RWPE2 (cell line): Measurements from ENCODE around the gene GCSAM.

Source experiments
- ATAC-seq: fragments of 200-7000 bp; cut with Tn5 transposase; 3 replicates; pipeline ENCODE4 v1.9.1; 2021; ENCODE audit warnings: low read depth
- DNase-seq: peaks from one replicate; pipeline ENCODE4 v3.0.0-alpha.2; 2020; ENCODE audit warnings: low spot score
- H3K27ac ChIP-seq: fragments of 450-650 bp; 2 replicates; pipeline ENCODE4 v1.5.1; 2017; ENCODE audit warnings: mild to moderate bottlenecking; ENCODE audit not compliant: poor library complexity, severe bottlenecking
- H3K27me3 ChIP-seq: fragments of 250-450 bp; sonication (Bioruptor Pico); 2 replicates; pipeline ENCODE4 v1.5.1; 2021; ENCODE audit warnings: mild to moderate bottlenecking, moderate library complexity; ENCODE audit not compliant: insufficient read depth, poor library complexity, severe bottlenecking
- H3K36me3 ChIP-seq: fragments of 250-450 bp; sonication (Bioruptor Pico); 2 replicates; pipeline ENCODE4 v1.5.1; 2020; ENCODE audit warnings: low read depth, mild to moderate bottlenecking, moderate library complexity
- H3K4me1 ChIP-seq: fragments of 250-450 bp; sonication (Bioruptor Pico); 2 replicates; pipeline ENCODE4 v1.5.1; 2021; ENCODE audit warnings: mild to moderate bottlenecking, moderate library complexity; ENCODE audit not compliant: insufficient read depth, poor library complexity, severe bottlenecking
- H3K4me3 ChIP-seq: fragments of 250-450 bp; sonication (Bioruptor Pico); 2 replicates; pipeline ENCODE4 v1.5.1; 2021; ENCODE audit warnings: mild to moderate bottlenecking, moderate library complexity; ENCODE audit not compliant: severe bottlenecking
- H3K9me3 ChIP-seq: fragments of 250-450 bp; sonication (Bioruptor Pico); 2 replicates; pipeline ENCODE4 v1.5.1; 2021; ENCODE audit warnings: mild to moderate bottlenecking, moderate library complexity; ENCODE audit not compliant: severe bottlenecking
- TF ChIP-seq, protein P1 (sequence below): fragments of 450-650 bp; IDR thresholded peaks from one replicate; pipeline ENCODE4 v1.5.1; 2017; ENCODE audit warnings: mild to moderate bottlenecking, moderate library complexity; ENCODE audit not compliant: poor library complexity, severe bottlenecking

GCSAM gene

DNA sequence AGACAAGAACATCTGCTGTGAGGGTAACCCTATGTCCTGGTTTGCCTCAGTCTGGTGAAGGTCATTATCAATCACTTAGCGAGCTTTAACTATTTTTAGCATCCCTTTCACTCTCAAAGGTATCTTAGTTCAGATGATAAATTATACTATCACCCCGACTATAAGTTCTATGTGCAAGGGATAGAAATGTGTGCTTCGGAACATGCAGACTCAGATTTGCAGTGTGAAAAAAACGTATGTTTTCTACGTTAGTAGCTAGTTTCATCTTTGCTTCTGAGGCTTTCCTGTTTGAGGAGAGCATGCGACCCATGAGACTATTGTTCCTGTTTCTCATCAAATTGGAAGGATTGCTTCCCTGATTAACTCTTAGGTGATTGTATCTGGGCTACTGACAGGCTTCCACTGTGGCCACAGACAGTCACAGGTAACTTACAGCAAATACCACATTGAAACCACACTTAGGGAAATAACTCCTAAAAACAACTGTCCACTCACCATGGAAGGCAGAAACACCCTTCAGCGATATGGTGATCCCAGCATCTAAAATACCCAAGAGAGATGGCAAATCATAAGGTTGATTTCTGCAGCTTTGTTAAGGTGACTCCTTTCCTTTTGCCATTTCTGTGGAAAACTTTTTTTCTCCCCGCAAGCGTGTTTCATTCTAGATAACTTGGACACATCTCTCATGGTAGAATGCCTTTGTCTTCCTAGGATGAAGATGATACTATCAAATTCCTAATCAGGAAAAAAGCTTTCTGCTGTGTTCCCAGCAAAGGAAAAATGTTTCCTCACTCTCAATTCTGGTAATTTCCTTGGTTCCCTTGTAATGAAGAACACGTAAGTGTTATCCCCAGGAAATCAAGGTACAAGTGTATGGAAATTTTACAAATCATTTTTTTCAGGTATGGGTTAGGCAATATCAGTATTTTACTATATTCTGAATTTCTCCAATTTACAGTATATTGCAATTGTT lies 5.2 kb downstream of the GCSAM start:
- Histone ChIP-seq H3K36me3 (no peaks in the 10 kb centered on the region), H3K9me3 (no peaks in the 10 kb centered on the region), H3K4me1 (peaks cover 11% of the 10 kb centered on the region), H3K27ac (no peak overlapping the region), H3K27me3 (no peaks in the 10 kb centered on the region), H3K4me3 (no peak overlapping the region)
- TF ChIP-seq, protein P1, sequence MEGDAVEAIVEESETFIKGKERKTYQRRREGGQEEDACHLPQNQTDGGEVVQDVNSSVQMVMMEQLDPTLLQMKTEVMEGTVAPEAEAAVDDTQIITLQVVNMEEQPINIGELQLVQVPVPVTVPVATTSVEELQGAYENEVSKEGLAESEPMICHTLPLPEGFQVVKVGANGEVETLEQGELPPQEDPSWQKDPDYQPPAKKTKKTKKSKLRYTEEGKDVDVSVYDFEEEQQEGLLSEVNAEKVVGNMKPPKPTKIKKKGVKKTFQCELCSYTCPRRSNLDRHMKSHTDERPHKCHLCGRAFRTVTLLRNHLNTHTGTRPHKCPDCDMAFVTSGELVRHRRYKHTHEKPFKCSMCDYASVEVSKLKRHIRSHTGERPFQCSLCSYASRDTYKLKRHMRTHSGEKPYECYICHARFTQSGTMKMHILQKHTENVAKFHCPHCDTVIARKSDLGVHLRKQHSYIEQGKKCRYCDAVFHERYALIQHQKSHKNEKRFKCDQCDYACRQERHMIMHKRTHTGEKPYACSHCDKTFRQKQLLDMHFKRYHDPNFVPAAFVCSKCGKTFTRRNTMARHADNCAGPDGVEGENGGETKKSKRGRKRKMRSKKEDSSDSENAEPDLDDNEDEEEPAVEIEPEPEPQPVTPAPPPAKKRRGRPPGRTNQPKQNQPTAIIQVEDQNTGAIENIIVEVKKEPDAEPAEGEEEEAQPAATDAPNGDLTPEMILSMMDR, result no peak
- ATAC-seq (no peak), DNase-seq (no peak)

DNA sequence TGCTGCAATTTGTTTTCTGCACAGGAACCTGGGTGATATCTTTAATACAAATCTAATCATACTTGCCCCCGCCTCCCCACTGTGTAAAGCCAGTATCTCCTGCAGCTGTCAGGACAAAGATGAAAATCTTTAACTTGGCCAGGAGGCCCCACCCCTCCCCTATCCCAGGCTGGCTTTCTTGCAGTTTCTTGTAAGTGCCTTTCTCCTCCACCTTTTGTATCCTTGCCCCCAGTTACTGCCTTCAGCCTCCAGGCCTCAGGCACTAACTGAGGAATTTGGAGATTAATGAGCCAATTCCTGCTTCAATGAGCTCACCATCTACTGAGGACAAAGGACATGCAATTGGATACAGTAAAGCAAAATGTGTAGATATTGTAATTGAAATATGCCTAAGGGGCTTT lies 6.5 kb downstream of the GCSAM start:
- Histone ChIP-seq H3K27ac (no peak overlapping the region), H3K36me3 (0 out of 2 replicates have a peak, but pooled peaks cover 6% of the 10 kb centered on the region), H3K27me3 (no peaks in the 10 kb centered on the region), H3K4me3 (no peak overlapping the region), H3K4me1 (peaks cover 11% of the 10 kb centered on the region), H3K9me3 (no peaks in the 10 kb centered on the region)
- TF ChIP-seq, protein P1, result no peak
- ATAC-seq (peak; percentile 40; the same call in 1 of the 3 replicates), DNase-seq (no peak)

DNA sequence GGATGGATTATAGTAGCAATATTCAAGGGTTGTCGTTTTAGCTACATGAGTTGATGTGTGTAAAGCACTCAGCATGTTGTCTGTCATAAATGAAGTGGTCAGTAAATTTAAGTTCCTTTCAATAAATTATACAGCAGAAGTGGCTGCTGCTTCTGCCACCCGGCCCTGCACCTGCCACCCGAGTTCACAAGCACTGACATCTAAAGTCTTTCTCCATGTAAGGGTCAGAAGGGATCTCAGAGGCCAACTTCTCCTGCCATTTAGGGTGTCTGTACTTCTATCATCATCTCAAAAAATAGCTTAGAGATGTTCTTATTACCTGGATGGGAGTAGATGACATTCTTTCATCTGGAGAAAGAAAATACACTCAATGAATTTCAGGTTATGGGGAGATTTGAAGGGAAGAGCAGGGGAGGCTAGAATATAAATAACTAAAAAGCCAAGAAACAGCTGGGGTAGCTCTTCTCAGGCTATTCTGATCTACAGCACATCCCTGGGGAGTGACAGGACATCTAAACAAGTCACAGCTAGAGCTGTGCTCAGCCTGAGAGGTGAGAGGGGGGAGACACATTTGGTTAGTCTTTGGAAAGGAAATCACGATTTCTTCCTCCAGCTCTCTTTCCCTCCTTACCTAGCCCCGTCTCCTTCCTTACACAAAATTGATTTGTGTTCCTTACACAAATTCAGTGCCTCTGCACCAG lies 8.0 kb downstream of the GCSAM start:
- 0 out of 2 replicates have a peak, but pooled peaks cover 6% of the 10 kb centered on the region for H3K36me3 ChIP-seq
- ATAC-seq, result no peak

DNA sequence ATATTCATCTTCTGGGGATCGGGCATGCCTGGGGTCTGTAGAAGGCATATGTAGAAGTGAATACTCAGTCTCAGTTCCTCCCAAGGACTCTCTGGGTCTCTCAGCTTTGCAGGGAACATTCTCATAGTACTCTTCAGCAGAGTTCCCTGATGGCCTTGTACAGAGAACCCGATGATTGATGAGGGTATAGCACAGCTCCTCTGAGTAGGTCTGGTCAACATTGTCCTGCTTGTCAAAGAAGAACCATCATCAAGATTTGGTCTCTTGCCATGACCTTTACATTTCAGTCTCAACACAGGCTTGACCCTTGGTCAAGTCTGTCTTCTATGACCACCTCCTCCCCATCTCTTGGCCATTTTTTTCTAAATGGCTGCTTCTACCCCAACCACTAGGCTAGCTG lies 9.5 kb downstream of the GCSAM start:
- Histone ChIP-seq H3K4me1 (no peaks in the 10 kb centered on the region), H3K4me3 (no peak overlapping the region), H3K36me3 (peaks cover 7% of the 10 kb centered on the region; the same call in 1 of the 2 replicates), H3K27me3 (no peaks in the 10 kb centered on the region), H3K9me3 (no peaks in the 10 kb centered on the region), H3K27ac (no peak overlapping the region)
- ATAC-seq, result no peak
- DNase-seq, result no peak
- TF ChIP-seq, protein P1, result no peak

More for the DNA sequence above, 8.0 kb downstream of the GCSAM start:
- H3K27ac ChIP-seq, result no peak overlapping the region
- H3K27me3 ChIP-seq, result no peaks in the 10 kb centered on the region
- DNase-seq, result no peak
- H3K9me3 ChIP-seq, result no peaks in the 10 kb centered on the region
- no peak overlapping the region for H3K4me3 ChIP-seq
- TF ChIP-seq, protein P1, result no peak
- peaks cover 11% of the 10 kb centered on the region for H3K4me1 ChIP-seq
